H1 (cell line): ENCODE data around the gene RFPL3. TPM values are rescaled to one million over a fixed set of nuclear protein-coding genes. Genes with fewer than 3 reads are reported as not detected.

Experiments used
- CTCF ChIA-PET: fragments of 300-600 bp; sonication (Branson Sonifier 250); formaldehyde crosslinking; loops from one replicate; lab custom pipeline; 2021; ENCODE audit not compliant: partially characterized antibody; lab: Charles Lee
- POLR2A ChIA-PET: fragments of 300-600 bp; sonication (Branson Sonifier 250); formaldehyde crosslinking; loops from one replicate; lab custom pipeline; 2021; ENCODE audit warnings: inconsistent platforms; ENCODE audit not compliant: partially characterized antibody; lab: Charles Lee
- DNase-seq, 2 experiments: peaks; one replicate each; pipeline versions ENCODE4 v3.0.0 to v3.0.0-alpha.2; 2010 to 2022; ENCODE audit warnings: low spot score in 2 of 2, low read depth in 1 of 2, mixed read lengths in 1 of 2
- FAIRE-seq: peaks from 2 replicates; lab custom pipeline; 2011; peaks lifted over from hg19 to GRCh38; lab: Jason Lieb, UNC
- H2AFZ ChIP-seq: 2 replicates; pipeline ENCODE4 v1.8.1; 2012; ENCODE audit warnings: low read length, inconsistent platforms
- H2AK5ac ChIP-seq: 2 replicates; pipeline ENCODE4 v1.6.1; 2013; ENCODE audit warnings: low read depth, low read length
- H2BK120ac ChIP-seq: replicated peaks from 2 replicates; pipeline ENCODE3; 2013; ENCODE audit warnings: low read depth, low read length, inconsistent platforms
- H2BK12ac ChIP-seq: 2 replicates; pipeline ENCODE4 v1.6.1; 2013; ENCODE audit warnings: low read depth, low read length
- H2BK15ac ChIP-seq: 2 replicates; pipeline ENCODE4 v1.6.1; 2013; ENCODE audit warnings: low read length
- H2BK20ac ChIP-seq: 2 replicates; pipeline ENCODE4 v1.6.1; 2013; ENCODE audit warnings: low read length
- H2BK5ac ChIP-seq: 2 replicates; pipeline ENCODE4 v1.6.1; 2013; ENCODE audit warnings: low read depth, low read length
- H3K14ac ChIP-seq: 2 replicates; pipeline ENCODE4 v1.6.1; 2013; ENCODE audit warnings: inconsistent platforms; ENCODE audit not compliant: insufficient read length
- H3K18ac ChIP-seq: 2 replicates; pipeline ENCODE4 v1.6.1; 2013; ENCODE audit warnings: low read length; ENCODE audit errors: extremely low read depth
- H3K23ac ChIP-seq: 2 replicates; pipeline ENCODE4 v1.6.1; 2013; ENCODE audit warnings: inconsistent platforms; ENCODE audit not compliant: insufficient read length
- H3K23me2 ChIP-seq: 2 replicates; pipeline ENCODE4 v1.6.1; 2013; ENCODE audit warnings: low read depth, low read length
- H3K27ac ChIP-seq: 2 replicates; pipeline ENCODE4 v1.6.1; 2011; ENCODE audit warnings: low read depth, low read length, inconsistent platforms
- H3K27me3 ChIP-seq, 4 experiments: replicated peaks in 1 of 4; 1 replicate in 1 of 4; 2 replicates in 3 of 4; pipeline versions ENCODE4 v1.6.1 to v1.8.1; 2011 to 2013; ENCODE audit warnings: low read length in 3 of 4, mild to moderate bottlenecking in 3 of 4, inconsistent platforms in 2 of 4, mixed read lengths in 2 of 4, moderate library complexity in 1 of 4; ENCODE audit not compliant: control insufficient read depth in 3 of 4, insufficient read depth in 3 of 4; ENCODE audit errors: extremely low read depth in 1 of 4
- H3K36me3 ChIP-seq, 4 experiments: 2 replicates each; pipeline versions ENCODE4 v1.6.1 to v1.8.1; 2011 to 2013; ENCODE audit warnings: mild to moderate bottlenecking in 4 of 4, low read length in 3 of 4, moderate library complexity in 2 of 4, control low read depth in 1 of 4, inconsistent platforms in 1 of 4; ENCODE audit not compliant: insufficient read depth in 4 of 4, control insufficient read depth in 2 of 4
- H3K4ac ChIP-seq: replicated peaks from 2 replicates; pipeline ENCODE3; 2013; ENCODE audit warnings: low read length, low read depth, mixed read lengths, inconsistent platforms; ENCODE audit not compliant: insufficient read length
- H3K4me1 ChIP-seq, 4 experiments: replicated peaks in 1 of 4; 1 replicate in 1 of 4; 2 replicates in 3 of 4; pipeline versions ENCODE4 v1.6.1 to v1.8.1; 2011 to 2013; ENCODE audit warnings: low read length in 3 of 4, inconsistent platforms in 2 of 4, mixed read lengths in 1 of 4; ENCODE audit not compliant: insufficient read depth in 4 of 4, control insufficient read depth in 3 of 4
- H3K4me2 ChIP-seq, 2 experiments: 2 replicates each; pipeline versions ENCODE4 v1.6.1 to v1.8.1; 2011 to 2013; ENCODE audit warnings: low read depth in 2 of 2, low read length in 2 of 2, control low read depth in 1 of 2, inconsistent platforms in 1 of 2, mild to moderate bottlenecking in 1 of 2; ENCODE audit not compliant: insufficient read depth in 1 of 2
- H3K4me3 ChIP-seq, 4 experiments: fragments of 200-600, 300-600 bp in 1 of 4; sonication (generic), shearing (Covaris generic), sonication (Bioruptor Twin) in 1 of 4; 2 replicates each; pipeline versions ENCODE4 v1.5.1 to v1.8.1; 2011 to 2016; ENCODE audit warnings: low read length in 4 of 4, low read depth in 3 of 4, control low read depth in 2 of 4, inconsistent platforms in 2 of 4, mild to moderate bottlenecking in 2 of 4, mixed read lengths in 1 of 4, moderate library complexity in 1 of 4; ENCODE audit not compliant: insufficient read depth in 2 of 4; ENCODE audit errors: extremely low read depth in 1 of 4
- H3K56ac ChIP-seq: replicated peaks from 2 replicates; pipeline ENCODE3; 2013; ENCODE audit warnings: low read depth, mild to moderate bottlenecking, mixed read lengths, low read length, inconsistent platforms; ENCODE audit not compliant: insufficient read length
- H3K79me1 ChIP-seq: 2 replicates; pipeline ENCODE4 v1.6.1; 2013; ENCODE audit warnings: low read depth, low read length, control low read depth
- H3K79me2 ChIP-seq, 2 experiments: 2 replicates each; pipeline versions ENCODE4 v1.6.1 to v1.8.1; 2012 to 2013; ENCODE audit warnings: low read length in 2 of 2, mild to moderate bottlenecking in 2 of 2, inconsistent platforms in 1 of 2; ENCODE audit not compliant: insufficient read depth in 2 of 2, control insufficient read depth in 1 of 2
- H3K9ac ChIP-seq, 4 experiments: replicated peaks in 1 of 4; 1 replicate in 1 of 4; 2 replicates in 3 of 4; pipeline versions ENCODE4 v1.6.1 to v1.8.1; 2011 to 2013; ENCODE audit warnings: low read depth in 3 of 4, low read length in 3 of 4, control low read depth in 2 of 4, mild to moderate bottlenecking in 2 of 4, moderate library complexity in 2 of 4, inconsistent platforms in 1 of 4; ENCODE audit errors: extremely low read depth in 1 of 4
- H3K9me3 ChIP-seq, 2 experiments: 2 replicates each; pipeline versions ENCODE4 v1.6.1 to v1.8.1; 2012 to 2013; ENCODE audit warnings: mild to moderate bottlenecking in 2 of 2, moderate library complexity in 2 of 2, control low read depth in 1 of 2, inconsistent platforms in 1 of 2, low read depth in 1 of 2, low read length in 1 of 2, mixed read lengths in 1 of 2; ENCODE audit not compliant: insufficient read depth in 2 of 2
- H4K20me1 ChIP-seq, 2 experiments: replicated peaks in 1 of 2; 2 replicates each; pipeline versions ENCODE3 to v1.8.1; 2011 to 2013; ENCODE audit warnings: inconsistent platforms in 2 of 2, low read length in 2 of 2, mild to moderate bottlenecking in 1 of 2; ENCODE audit not compliant: insufficient read depth in 2 of 2, control insufficient read depth in 1 of 2
- H4K5ac ChIP-seq: 2 replicates; pipeline ENCODE4 v1.6.1; 2013; ENCODE audit warnings: low read length, low read depth, mixed read lengths, inconsistent platforms; ENCODE audit not compliant: insufficient read length
- H4K8ac ChIP-seq: 2 replicates; pipeline ENCODE4 v1.8.0; 2013; ENCODE audit warnings: mild to moderate bottlenecking, moderate library complexity, low read length, inconsistent platforms; ENCODE audit not compliant: insufficient read depth; ENCODE audit errors: extremely low read depth
- H4K91ac ChIP-seq: replicated peaks from 2 replicates; pipeline ENCODE3; 2013; ENCODE audit warnings: low read length, mixed read lengths, inconsistent platforms; ENCODE audit not compliant: insufficient read length
- BACH1 ChIP-seq: IDR thresholded peaks from 2 replicates; pipeline ENCODE4 v1.6.1; 2012; ENCODE audit warnings: low read length, improper control_type of control experiment
- HDAC2 ChIP-seq, 2 experiments: fragments of 300-600 bp in 1 of 2; sonication (generic) in 1 of 2; IDR thresholded peaks; 2 replicates each; pipeline ENCODE4 v1.6.1; 2011 to 2012; ENCODE audit warnings: low read depth in 2 of 2, low read length in 2 of 2, mild to moderate bottlenecking in 2 of 2, moderate library complexity in 2 of 2, borderline replicate concordance in 1 of 2, inconsistent platforms in 1 of 2
- JUN ChIP-seq: IDR thresholded peaks from 2 replicates; pipeline ENCODE4 v1.6.1; 2011; ENCODE audit warnings: low read depth, mild to moderate bottlenecking, improper control_type of control experiment, low read length
- JUND ChIP-seq: IDR thresholded peaks from 2 replicates; pipeline ENCODE4 v1.6.1; 2011; ENCODE audit warnings: mild to moderate bottlenecking, improper control_type of control experiment, low read length
- KDM5A ChIP-seq: fragments of 200-600 bp; IDR thresholded peaks from 2 replicates; pipeline ENCODE4 v1.7.1; 2012; ENCODE audit warnings: mild to moderate bottlenecking, low read length, inconsistent platforms, mixed read lengths
- RAD21 ChIP-seq, 2 experiments: IDR thresholded peaks in 1 of 2; conservative IDR thresholded peaks in 1 of 2; 2 replicates each; pipeline ENCODE4 v1.6.1; 2011; ENCODE audit warnings: low read depth in 2 of 2, low read length in 2 of 2, improper control_type of control experiment in 1 of 2, inconsistent platforms in 1 of 2, mild to moderate bottlenecking in 1 of 2, moderate library complexity in 1 of 2
- RFX5 ChIP-seq: IDR thresholded peaks from 2 replicates; pipeline ENCODE4 v1.6.1; 2011; ENCODE audit warnings: low read depth, low read length, improper control_type of control experiment, borderline replicate concordance
- SIRT6 ChIP-seq: IDR thresholded peaks from one replicate; pipeline ENCODE4 v1.7.1; 2012; ENCODE audit warnings: low read length, inconsistent platforms
- SP2 ChIP-seq: IDR thresholded peaks from 2 replicates; pipeline ENCODE4 v1.6.1; 2012; ENCODE audit warnings: mild to moderate bottlenecking, low read length, inconsistent platforms
- SP4 ChIP-seq: IDR thresholded peaks from 2 replicates; pipeline ENCODE4 v1.6.1; 2012; ENCODE audit warnings: low read length, inconsistent platforms
- SRF ChIP-seq: IDR thresholded peaks from 2 replicates; pipeline ENCODE4 v1.6.1; 2011; ENCODE audit warnings: mild to moderate bottlenecking, low read depth, low read length, moderate library complexity
- TBP ChIP-seq: IDR thresholded peaks from 2 replicates; pipeline ENCODE4 v1.6.1; 2011; ENCODE audit warnings: low read depth, low read length, improper control_type of control experiment
- WGBS, 2 experiments: shearing (Covaris generic) in 1 of 2; methylation state at CpG; one replicate each; pipeline versions ENCODE4 v1.1.6 to v1.1.7; 2013 to 2015; ENCODE audit warnings: low lambda C conversion rate in 2 of 2, mixed read lengths in 2 of 2, inconsistent platforms in 1 of 2, low coverage in 1 of 2, missing lambda C conversion rate in 1 of 2; ENCODE audit not compliant: insufficient replicate concordance in 2 of 2, insufficient coverage in 1 of 2, insufficient read length in 1 of 2; ENCODE audit errors: extremely low coverage in 1 of 2, missing lambda C conversion rate in 1 of 2; 5-methylcytosine and 5-hydroxymethylcytosine counted together
- polyA plus RNA-seq, 7 experiments: library from polyadenylated mRNA; depleted of rRNA in 3 of 7; stranded (reverse) in 5 of 7; unstranded in 2 of 7; fragments of >200 nt in 5 of 7; fragments of 200-250 nt in 2 of 7; gene quantifications; 1 replicate in 5 of 7; 2 replicates in 1 of 7; 4 replicates in 1 of 7; pipeline versions ENCODE4 v1.2.1 to v1.2.3, GENCODE V29; 2011 to 2013; ENCODE audit warnings: missing spikeins in 2 of 7, mixed read lengths in 2 of 7
- total RNA-seq: library from RNA; stranded (reverse); fragmentation: NEBNext Ultra II Directional; extraction: Animal tissue kit (Norgen Biotek cat#: 25700); gene quantifications from 2 replicates; pipeline ENCODE4 v1.2.1, GENCODE V29; 2021

The RFPL3 gene
- total and polyA plus RNA-seq, 2 of the 8 experiments (the other 6 are each of a cell fraction or from before 2014, with no cell fraction given) = 0.08 to 0.24 TPM

DNA sequence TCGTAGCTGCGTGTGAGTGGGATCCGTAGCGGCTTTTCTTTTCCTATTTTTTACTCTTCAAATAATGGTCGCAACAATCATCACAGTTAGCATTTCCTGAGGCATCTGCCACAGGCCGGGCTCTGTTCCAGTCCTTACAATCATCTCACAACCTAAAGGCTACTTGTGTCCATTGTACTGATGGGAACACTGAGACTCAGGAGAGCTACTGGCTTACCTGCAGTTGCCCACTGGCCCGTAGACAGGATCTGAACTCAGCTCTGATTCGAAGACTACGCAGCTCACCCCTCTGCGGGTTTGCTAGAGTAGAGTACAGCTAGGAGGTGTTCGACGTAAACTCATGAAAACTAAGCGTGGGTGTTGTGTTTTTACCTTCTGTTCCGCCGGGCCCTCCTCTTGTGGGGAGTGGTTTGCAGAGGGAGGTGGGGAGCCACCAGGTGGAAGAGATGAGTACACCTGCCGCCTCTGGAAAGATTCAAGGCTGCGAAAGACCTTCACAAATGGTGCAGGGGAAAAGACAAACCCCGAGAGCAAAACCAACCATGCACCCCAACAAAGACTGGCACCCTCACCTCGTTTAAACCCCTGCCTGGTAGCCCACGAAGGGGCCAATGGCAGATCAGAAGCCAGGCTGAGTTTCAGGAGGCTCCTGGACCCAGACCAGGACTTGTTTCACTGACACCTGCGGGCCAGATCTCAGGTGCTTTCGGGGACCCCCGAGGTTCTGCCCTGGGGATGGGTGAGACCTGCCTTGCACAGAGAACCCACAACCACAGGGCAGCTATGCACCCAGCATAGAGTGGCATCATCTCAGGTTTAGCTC is 18.3 kb upstream of the RFPL3 start:
- Histone ChIP-seq H3K14ac (no peak overlapping the region), H2BK12ac (no peak overlapping the region), H3K4me2 (no peak overlapping the region), H3K23ac (no peak overlapping the region), H3K79me2 (no peaks in the 10 kb centered on the region), H3K9ac (no peak overlapping the region), H3K4me3 (no peak overlapping the region), H2BK5ac (no peak overlapping the region), H4K20me1 (no peaks in the 10 kb centered on the region), H3K9me3 (no peaks in the 10 kb centered on the region), H3K56ac (no peak overlapping the region), H3K4ac (no peak overlapping the region), H3K79me1 (no peaks in the 10 kb centered on the region), H2BK15ac (no peak overlapping the region), H3K18ac (no peak overlapping the region), H4K8ac (no peak overlapping the region; the same call in 1 of the 2 replicates), H3K23me2 (no peaks in the 10 kb centered on the region), H3K4me1 (peaks cover 4 to 13% (median 6%) of the 10 kb centered on the region in 4 experiments; a peak in 5 of 7 replicates), H2BK120ac (no peak overlapping the region), H2AFZ (no peak overlapping the region), H2BK20ac (0 out of 2 replicates have a peak overlapping the region, but pooled peaks have one; percentile 10), H2AK5ac (no peak overlapping the region), H4K91ac (no peak overlapping the region), H3K27ac (no peak overlapping the region), H3K36me3 (no peaks in the 10 kb centered on the region), H4K5ac (no peak overlapping the region), H3K27me3 (no peaks in the 10 kb centered on the region)
- POLR2A ChIA-PET = interaction anchor here (1.0 to 2.0 kb wide), 2 partner anchors 8 to 16 kb away, joined by 4 read pairs; no protein-coding TSS in a partner anchor
- peak in 1 of 2 experiments; percentile 48 for DNase-seq
- CTCF ChIA-PET = interaction anchor here (0.6 to 1.5 kb wide), 8 partner anchors 9 to 489 kb away, joined by 3 to 4 read pairs (median 3); no protein-coding TSS in a partner anchor
- WGBS, 2 experiments = 89% methylated on average over 23 of the region's 23 CpGs; no CpG with 5 or more reads in 1 of the 2 experiments
- no peak for FAIRE-seq
- TF ChIP-seq JUND = no peak
- TF ChIP-seq HDAC2 (IDR thresholded peaks at IDR 0.05; ENCODE audit: borderline replicate concordance in 1 of 2, low read depth in 2 of 2, low read length in 2 of 2) = peak in 1 of 2 experiments; percentile 76; a peak in 1 of 4 replicates
- TF ChIP-seq KDM5A = no peak
- no peak for TF ChIP-seq SIRT6
- TF ChIP-seq RFX5 = no peak
- no peak for TF ChIP-seq SP4
- no peak for TF ChIP-seq BACH1
- no peak for TF ChIP-seq JUN
- TF ChIP-seq TBP = no peak
- no peak for TF ChIP-seq SRF
- peak in 1 of 2 experiments; percentile 31; a peak in 2 of 4 replicates for TF ChIP-seq RAD21 (IDR thresholded peaks at IDR 0.05 in 1 of 2, conservative IDR thresholded peaks at IDR 0.05 in 1 of 2; ENCODE audit: low read depth in 2 of 2, low read length in 2 of 2)
- no peak for TF ChIP-seq SP2
